Activated CD4-positive, CD25-positive, alpha-beta regulatory T cell treated with anti-CD3 and anti-CD28 coated beads, Interleukin-2, amount 50 U/mL, for 24 hours (primary cell): Measurements from ENCODE around the gene ACKR4.
"Not testable (repeated sequence)": the region's sequence is repeated elsewhere in the genome, so short reads cannot be mapped to it uniquely, and the experiment has no call there.

Source experiments
- ATAC-seq, 2 donors: fragments of 150-1000 bp; cut with Tn5 transposase; one replicate each; pipeline ENCODE4 v1.10.0; 2021; ENCODE audit warnings: mild to moderate bottlenecking in 1 of 2, moderate library complexity in 1 of 2

The ACKR4 gene

DNA sequence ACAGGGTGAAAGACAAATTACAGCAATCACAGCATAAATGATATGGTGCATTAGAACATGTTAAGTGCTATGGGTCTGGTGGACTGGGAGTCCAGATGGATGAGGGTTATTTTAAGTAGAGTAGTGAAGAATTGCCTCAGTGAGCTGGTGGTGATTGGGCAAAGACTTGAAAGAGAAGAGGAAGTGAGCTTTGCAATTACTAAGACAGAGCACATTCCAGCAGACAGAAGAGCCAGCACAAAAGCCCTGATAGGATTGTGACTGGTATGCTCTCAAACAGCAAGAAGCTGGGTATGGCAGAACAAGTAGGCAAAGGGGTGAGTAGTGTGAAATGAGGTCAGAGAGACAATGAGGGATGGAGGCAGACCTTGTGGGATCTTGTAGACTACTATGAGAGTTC is 2.1 kb upstream of the ACKR4 start:
- ATAC-seq, result no peak

- ATAC-seq, result no peak
Measured at GRCh38 chr3:132596326-132596725, 744 bp upstream of the ACKR4 start.

- no peak for ATAC-seq
Measured at GRCh38 chr3:132597660-132598059, 590 bp downstream of the ACKR4 start.

DNA sequence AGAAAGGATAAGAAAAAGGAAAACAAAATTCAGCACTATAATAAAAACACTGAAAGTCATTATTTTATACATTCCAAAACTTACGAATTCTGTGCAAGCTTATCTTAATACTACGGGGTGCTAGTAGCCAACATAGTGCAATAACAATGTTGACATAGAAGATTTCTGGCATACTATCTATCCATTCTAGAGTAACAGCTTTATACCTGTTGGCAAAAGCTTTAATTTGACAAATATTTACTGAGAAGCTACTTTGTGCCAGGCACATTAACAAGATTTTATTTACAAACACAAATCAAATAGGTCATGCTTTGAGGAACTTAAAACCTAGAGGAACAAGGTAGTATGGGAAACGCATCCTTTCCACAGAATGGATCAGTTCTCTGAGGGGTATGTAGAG is 1.1 kb downstream of the ACKR4 start:
- no peak for ATAC-seq

- ATAC-seq, result not testable (repeated sequence)
Measured at GRCh38 chr3:132600614-132601013, 3.5 kb downstream of the ACKR4 start.

DNA sequence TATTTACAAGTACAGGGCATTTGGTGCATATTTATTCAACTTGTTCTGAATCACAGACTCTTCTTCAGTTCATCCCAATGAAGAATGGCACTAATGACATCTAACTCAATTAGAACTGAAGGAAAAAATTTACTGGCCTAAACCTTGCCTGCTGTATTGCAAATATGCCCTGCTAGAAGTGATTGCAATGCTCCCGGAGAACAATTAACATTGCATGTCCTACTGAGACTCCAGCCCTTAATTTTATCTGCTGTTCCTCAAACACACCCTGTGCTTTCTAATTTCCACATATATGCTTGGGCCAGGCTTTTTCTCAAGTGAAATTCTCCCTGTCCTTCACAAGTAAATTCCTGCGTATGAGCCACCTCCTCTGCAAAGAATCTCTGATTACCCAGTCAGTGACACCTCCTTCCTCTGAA is 8.3 kb downstream of the ACKR4 start:
- no peak for ATAC-seq

DNA sequence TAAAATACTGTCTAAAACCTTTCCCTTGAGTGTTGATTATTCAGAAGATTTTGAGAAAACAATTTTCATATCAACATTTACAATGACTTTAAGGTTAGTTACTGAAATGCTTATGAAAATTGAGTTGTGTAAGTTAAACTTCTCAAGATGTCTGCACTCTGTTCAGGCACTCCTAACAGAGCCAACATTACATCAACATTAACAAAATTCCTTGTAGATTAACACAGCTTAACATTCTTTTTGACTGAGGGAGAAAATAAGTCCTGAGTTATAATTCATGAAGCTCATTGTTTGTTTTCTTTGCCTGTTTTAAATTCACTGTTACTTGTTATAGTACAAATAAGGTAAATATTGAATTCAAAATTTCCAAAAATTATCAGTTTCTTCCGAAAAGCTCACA is 9.0 kb downstream of the ACKR4 start:
- ATAC-seq, result no peak

- not testable (repeated sequence) for ATAC-seq
Measured at GRCh38 chr3:132606620-132607019, 9.6 kb downstream of the ACKR4 start.

DNA sequence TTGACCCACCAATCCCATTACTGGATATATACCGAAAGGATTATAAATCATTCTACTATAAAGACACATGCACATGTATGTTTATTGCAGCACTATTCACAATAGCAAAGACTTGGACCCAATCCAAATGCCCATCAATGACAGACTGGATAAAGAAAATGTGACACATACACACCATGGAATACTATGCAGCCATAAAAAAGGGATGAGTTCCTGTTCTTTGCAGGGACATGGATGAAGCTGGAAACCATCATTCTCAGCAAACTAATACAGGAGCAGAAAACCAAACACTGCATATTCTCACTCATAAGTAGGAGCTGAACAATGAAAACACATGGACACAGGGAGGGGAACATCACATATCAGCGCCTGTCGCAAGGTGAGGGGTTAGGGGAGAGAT is 18.2 kb downstream of the ACKR4 start:
- not testable (repeated sequence) for ATAC-seq

DNA sequence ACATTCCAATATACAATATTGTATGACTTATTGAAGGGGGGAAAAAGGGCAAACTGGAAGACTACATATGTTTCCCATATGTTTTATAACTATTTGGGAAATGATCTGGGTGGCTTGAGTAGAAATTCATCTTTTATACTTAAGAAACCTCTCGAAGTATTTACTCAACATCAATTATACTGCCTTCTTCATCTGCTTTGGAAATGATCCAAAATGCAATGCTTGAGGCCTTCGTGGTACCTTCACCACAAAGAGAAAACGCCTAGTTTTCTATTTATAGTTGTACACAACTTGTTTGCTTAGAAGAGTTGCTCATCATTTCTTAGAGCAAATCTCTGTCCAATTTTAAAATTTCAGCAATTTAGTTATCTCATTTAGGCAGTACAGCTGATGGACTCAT is 18.8 kb downstream of the ACKR4 start:
- no peak for ATAC-seq

- ATAC-seq, result no peak
Measured at GRCh38 chr3:132616780-132617179, 19.7 kb downstream of the ACKR4 start.

DNA sequence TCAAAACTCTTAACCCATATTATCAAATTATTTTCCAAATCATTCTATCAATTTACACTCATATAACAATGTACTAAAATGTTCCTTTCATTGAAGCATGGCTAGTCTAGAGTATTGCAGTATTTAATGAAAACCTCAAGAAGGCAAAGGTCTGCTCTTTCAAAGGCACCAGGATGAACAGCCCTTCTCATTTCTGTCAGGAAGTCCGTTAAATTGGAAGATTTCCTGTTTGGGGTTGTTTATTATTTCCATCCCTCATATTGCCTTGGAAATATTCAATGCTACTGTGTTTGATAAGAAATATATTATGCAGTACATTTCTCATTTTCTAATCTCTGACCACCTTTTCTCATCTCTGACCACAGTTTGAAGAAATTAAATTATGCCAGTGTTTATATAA is 25.1 kb downstream of the ACKR4 start:
- ATAC-seq, result no peak

DNA sequence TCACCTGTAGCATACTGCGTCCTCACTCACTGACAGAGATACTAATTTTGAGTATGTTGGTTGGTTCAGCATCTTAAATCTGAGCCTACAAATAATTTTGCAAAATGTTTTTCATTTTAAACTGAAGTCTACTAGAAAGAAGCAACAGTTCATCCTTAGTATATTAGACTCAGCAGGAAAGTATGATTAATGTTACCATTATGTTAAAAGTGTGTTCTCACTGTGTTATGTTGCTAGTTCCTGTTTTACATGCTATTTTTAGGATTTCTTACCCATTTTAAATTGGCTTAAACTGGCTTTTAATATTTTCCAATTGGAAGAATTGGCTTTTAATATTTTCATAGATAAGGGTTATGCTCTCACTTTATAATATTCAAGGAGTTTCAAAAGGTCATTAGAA is 25.7 kb downstream of the ACKR4 start:
- ATAC-seq, result no peak

DNA sequence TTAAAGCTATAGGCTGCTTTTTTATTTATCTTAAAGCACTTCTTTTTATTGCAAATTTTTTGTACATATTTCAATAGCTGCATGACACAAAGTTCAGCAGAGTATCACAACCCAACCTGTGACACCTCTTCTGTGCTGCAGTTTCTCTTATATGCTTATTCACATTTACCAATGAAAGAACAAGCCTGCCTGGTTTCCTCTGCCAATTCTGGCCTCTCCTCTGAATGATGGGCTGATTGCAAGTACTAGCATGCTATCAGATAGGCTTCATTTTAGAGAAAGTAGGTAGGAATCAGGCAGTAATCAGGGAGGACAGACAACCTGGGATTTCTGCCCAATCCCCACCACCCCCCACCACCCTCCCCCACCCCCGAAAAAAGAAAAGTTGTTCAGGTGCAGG is 26.6 kb downstream of the ACKR4 start:
- no peak for ATAC-seq

- ATAC-seq, result no peak
Measured at GRCh38 chr3:132624790-132625189, 27.7 kb downstream of the ACKR4 start.

DNA sequence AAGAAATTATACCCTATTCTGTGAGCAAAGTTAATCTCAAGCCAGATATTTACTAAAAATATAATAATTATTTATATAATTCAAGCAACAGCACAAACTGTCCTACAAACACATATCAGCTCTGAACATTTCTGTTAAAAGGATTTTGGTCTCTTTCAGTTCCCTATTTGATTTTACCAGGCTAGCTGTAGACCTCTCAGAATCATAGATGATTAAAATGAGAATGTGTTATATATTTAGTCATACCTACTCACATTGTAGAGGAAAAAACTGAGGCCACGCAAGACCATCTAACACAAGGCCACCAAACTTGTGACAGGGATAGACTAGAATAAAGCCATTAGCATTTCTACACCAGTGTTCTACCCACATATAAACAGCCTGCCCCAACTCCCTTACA is 28.5 kb downstream of the ACKR4 start:
- ATAC-seq, result no peak

GRCh38 chr3:132626955-132627354 is 29.9 kb downstream of the ACKR4 start:
- no peak for ATAC-seq

GRCh38 chr3:132628157-132628556 is 31.1 kb downstream of the ACKR4 start:
- ATAC-seq, result no peak

GRCh38 chr3:132629928-132630327 is 32.9 kb downstream of the ACKR4 start:
- ATAC-seq, result peak; percentile 53 to 59

DNA sequence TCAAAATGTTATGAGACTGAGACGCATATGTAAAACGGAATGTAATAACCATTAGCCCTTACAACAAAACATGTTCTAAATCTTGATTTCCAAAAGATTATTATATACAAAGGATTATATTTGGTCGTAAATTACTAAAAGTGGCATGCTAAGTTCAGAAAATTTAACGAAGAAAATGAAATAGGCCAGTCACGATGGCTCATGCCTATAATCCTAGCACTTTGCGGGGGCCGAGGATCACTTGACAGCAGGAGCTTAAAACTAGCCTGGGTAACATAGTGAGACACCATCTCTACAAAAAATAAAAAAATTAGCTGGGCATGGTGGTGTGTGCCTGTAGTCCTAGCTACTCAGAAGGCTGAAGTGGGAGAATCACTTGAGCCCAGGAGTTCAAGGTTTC is 33.5 kb downstream of the ACKR4 start:
- no peak for ATAC-seq

GRCh38 chr3:132635052-132635451 is 38.0 kb downstream of the ACKR4 start:
- no peak for ATAC-seq

DNA sequence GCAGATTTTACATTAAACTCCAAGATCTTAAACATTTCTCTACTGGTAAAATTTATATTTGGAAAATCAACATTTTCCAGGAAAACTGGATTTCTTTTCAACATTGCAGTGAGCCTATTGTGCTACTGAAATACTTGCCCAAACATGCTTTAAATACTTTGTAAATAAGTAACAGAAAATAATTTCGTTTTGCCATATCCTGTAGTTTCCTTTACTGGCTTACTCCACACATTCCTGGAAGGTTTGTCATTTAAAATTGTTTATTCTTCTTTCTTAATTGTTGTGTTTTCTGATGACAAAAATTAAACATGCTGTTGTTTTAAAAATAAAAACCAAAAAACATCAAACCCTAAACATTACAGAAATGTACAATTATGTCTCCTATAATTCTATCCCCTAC is 40.5 kb downstream of the ACKR4 start:
- no peak for ATAC-seq

DNA sequence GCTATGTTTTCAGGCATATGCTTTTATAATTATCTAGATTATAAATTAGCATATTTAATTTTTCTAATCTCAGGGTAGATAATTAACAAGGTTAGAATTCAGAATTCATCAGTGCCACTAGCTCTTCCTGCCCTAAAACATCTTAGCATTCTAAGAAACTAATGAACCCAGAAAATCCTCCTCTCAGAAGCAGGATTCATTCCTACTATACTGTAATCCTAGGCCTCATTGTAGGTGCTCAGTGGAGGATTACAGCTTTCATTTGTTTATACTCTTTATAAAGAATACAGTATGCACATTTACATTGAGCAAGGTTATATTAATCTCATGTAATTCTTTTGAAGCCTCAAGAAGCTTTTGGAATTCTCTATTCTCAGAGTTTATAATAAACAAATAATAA is 41.6 kb downstream of the ACKR4 start:
- no peak for ATAC-seq

DNA sequence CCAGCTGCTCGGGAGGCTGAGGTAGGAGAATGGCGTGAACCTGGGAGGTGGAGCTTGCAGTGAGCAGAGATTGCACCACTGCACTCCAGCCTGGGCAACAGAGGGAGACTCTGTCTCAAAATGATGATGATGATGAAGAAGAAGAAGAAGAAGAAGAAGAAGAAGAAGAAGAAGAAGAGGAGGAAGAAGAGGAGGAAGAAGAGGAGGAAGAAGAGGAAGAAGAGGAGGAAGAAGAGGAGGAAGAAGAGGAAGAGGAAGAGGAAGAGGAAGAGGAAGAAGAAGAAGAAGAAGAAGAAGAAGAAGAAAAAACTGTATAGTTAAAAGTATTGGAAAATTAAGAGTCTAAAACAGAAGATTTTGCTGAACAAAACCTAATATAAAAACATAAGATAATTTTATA is 44.4 kb downstream of the ACKR4 start:
- not testable (repeated sequence) for ATAC-seq

GRCh38 chr3:132641837-132642538 is 44.9 kb downstream of the ACKR4 start:
- peak; percentile 30 to 35 for ATAC-seq

GRCh38 chr3:132642539-132642847 is 45.4 kb downstream of the ACKR4 start:
- no peak for ATAC-seq
